ENCODE measurements around the gene ERC1.

Gene ERC1

GRCh38 chr12:1418144-1418543 is 427.1 kb downstream of the ERC1 start:
- DNase-seq, result no peak

GRCh38 chr12:1419849-1420371 is 428.9 kb downstream of the ERC1 start:
- no peak for DNase-seq

- DNase-seq, result no peak
Measured at GRCh38 chr12:1421091-1421846, 430.2 kb downstream of the ERC1 start.

GRCh38 chr12:1422604-1423315 is 431.7 kb downstream of the ERC1 start:
- DNase-seq, result no peak

- no peak for DNase-seq
Measured at GRCh38 chr12:1424674-1425395, 433.8 kb downstream of the ERC1 start.

- no peak for DNase-seq
Measured at GRCh38 chr12:1425396-1425729, 434.3 kb downstream of the ERC1 start.

- no peak for DNase-seq
Measured at GRCh38 chr12:1428671-1429070, 437.6 kb downstream of the ERC1 start.

- no peak for DNase-seq
Measured at GRCh38 chr12:1429980-1430379, 439.0 kb downstream of the ERC1 start.

GRCh38 chr12:1434296-1434955 is 443.4 kb downstream of the ERC1 start:
- no peak for DNase-seq

GRCh38 chr12:1435044-1435443 is 444.0 kb downstream of the ERC1 start:
- DNase-seq, result no peak

GRCh38 chr12:1435456-1435855 is 444.4 kb downstream of the ERC1 start:
- no peak for DNase-seq

- no peak for DNase-seq
Measured at GRCh38 chr12:1436015-1436414, 445.0 kb downstream of the ERC1 start.

GRCh38 chr12:1436981-1437380 is 446.0 kb downstream of the ERC1 start:
- DNase-seq, result no peak

GRCh38 chr12:1439201-1439600 is 448.2 kb downstream of the ERC1 start:
- DNase-seq, result no peak

GRCh38 chr12:1439687-1440086 is 448.7 kb downstream of the ERC1 start:
- no peak for DNase-seq

- DNase-seq, result no peak
Measured at GRCh38 chr12:1443421-1444141, 452.6 kb downstream of the ERC1 start.

GRCh38 chr12:1444142-1444516 is 453.1 kb downstream of the ERC1 start:
- no peak for DNase-seq

- no peak for DNase-seq
Measured at GRCh38 chr12:1445807-1446206, 454.8 kb downstream of the ERC1 start.

- no peak for DNase-seq
Measured at GRCh38 chr12:1448336-1448735, 457.3 kb downstream of the ERC1 start.

- no peak for DNase-seq
Measured at GRCh38 chr12:1453810-1454209, 462.8 kb downstream of the ERC1 start.

- no peak for DNase-seq
Measured at GRCh38 chr12:1456885-1457284, 465.9 kb downstream of the ERC1 start.

- DNase-seq, result no peak
Measured at GRCh38 chr12:1457901-1458300, 466.9 kb downstream of the ERC1 start.

- no peak for DNase-seq
Measured at GRCh38 chr12:1459339-1459738, 468.3 kb downstream of the ERC1 start.
